SU-DHL-6 (cell line): ENCODE measurements around the gene SLC17A2.

Experiments
- CTCF ChIP-seq: fragments of 200-600 bp; sonication (generic); IDR thresholded peaks from one replicate; pipeline ENCODE4 v1.5.1; 2017; ENCODE audit warnings: antibody characterized with exemption, mild to moderate bottlenecking, low read length, moderate library complexity; ENCODE audit not compliant: insufficient read depth, poor library complexity, severe bottlenecking
- EZH2phosphoT487 ChIP-seq: fragments of 200-600 bp; sonication (generic), shearing (Covaris generic); conservative IDR thresholded peaks from 2 replicates; pipeline ENCODE4 v1.6.1; 2018; ENCODE audit warnings: mild to moderate bottlenecking, antibody characterized with exemption, low read length, moderate library complexity, mixed read lengths

GRCh38 chr6:25950297-25950696 lies 19.8 kb upstream of the SLC17A2 start:
- TF ChIP-seq CTCF, result no peak
- no peak for TF ChIP-seq EZH2phosphoT487
